ENCODE results near the gene OASL. TPM values are rescaled to one million over a fixed set of nuclear protein-coding genes. Genes with fewer than 3 reads are reported as not detected.

Gene OASL
- total and polyA plus RNA-seq, 2 donors = 0.85 to 1.0 TPM

DNA sequence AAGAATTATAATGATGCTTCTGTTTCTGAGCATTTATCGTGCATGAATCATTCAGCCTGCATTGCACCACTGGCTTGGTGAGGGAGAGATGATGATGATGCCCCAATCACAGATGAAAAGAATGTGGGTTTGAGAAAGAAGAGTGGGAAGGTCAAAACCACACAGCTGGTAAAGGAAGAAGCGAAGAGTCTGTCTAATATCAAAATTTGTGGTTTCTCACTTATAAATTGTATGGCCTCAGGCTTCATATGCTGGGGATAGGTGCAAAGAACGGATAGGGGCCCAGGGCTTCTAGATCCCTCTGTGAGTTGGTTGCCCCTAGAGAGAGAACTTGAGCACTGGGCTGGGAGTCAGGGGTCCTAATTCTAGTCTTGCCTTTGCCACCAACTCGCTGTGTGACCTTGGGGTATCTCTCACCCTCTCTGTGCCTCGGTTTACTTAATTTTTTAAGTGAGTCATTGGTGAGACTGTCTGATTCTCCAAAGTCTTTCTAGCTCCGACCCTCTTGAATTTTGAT, 2.2 kb downstream of the OASL start:
- Histone ChIP-seq H3K4me1 (ENCODE audit: insufficient read depth) (no peaks in the 10 kb centered on the region), H3K27ac (ENCODE audit: low read depth) (no peak overlapping the region), H3K4me3 (ENCODE audit: low read depth, low read length) (no peak overlapping the region), H3K36me3 (ENCODE audit: insufficient read depth) (no peaks in the 10 kb centered on the region)
- DNase-seq (ENCODE audit: extremely low spot score) = no peak
- WGBS = 81% methylated on average over 6 of the region's 6 CpGs

DNA sequence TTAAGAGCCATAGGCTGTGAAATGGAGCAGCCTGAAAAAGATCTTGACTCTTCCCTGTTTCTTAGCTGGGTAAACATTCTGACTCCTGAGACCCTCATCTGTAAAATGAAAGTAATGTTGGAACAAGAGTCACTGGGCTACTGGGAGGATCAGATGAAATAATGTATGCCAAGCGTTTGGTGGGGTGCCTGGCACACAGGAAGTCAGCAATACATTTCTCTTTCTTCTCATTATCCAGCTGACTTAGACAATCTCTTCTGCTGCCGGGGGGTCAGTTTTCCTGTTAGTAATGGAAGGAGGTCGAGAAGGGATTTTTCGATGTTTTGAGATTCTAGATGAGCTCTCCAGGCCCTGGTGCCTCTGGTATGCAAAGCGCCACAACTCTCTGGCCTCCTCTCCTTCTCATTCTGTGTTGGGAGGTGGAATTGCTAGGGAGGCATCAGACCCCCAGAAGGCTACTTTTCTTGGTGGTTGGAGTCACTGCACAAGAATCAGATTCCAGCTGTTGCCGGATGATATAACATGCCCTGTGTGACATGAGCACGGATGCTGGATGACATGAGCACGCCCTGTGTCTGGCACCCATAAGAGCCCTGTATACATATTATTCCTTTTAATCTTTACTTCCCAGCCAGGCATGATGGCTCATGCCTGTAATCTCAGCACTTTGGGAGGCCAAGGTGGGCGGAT, 4.3 kb downstream of the OASL start:
- WGBS = 76% methylated on average over 9 of the region's 9 CpGs
- DNase-seq (ENCODE audit: extremely low spot score) = no peak
- no peak overlapping the region for H3K27ac ChIP-seq (ENCODE audit: low read depth)
- H3K4me3 ChIP-seq (ENCODE audit: low read depth, low read length) = no peak overlapping the region
- H3K4me1 ChIP-seq (ENCODE audit: insufficient read depth) = no peaks in the 10 kb centered on the region
- H3K36me3 ChIP-seq (ENCODE audit: insufficient read depth) = no peaks in the 10 kb centered on the region

DNA sequence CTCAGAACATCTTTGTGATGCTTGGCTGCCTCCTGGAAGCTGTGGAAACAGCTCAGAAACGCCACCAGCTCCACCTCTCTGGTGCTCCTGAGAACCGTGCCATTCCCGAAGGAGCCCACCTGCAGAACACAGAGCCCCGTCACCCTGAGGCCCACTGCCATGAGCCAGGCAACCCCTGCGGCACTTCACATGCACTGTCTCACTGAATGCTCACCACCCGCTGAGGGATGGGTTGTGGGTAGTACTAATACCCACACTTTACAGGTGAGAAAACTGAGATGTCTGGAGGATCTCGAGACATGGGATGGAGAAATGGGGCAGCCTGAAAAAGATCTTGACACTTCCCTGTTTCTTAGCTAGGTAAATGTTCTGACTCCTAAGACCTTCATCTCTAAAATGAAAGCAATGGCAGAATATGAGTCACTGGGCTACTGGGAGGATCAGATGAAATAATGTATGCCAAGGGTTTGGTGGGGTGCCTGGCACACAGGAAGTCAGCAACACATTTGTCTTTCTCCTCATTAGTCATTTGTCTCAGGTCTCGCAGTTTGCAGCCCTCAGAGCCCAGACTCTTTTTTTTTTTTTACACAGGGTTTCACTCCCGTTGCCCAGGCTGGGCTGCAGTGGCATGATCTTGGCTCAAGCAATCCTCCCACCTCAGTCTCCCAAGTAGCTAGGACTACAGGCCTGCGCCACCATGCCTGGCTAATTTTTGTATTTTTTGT, 5.3 kb downstream of the OASL start:
- no peak for DNase-seq (ENCODE audit: extremely low spot score)
- Histone ChIP-seq H3K4me3 (ENCODE audit: low read depth, low read length) (no peak overlapping the region), H3K4me1 (ENCODE audit: insufficient read depth) (no peaks in the 10 kb centered on the region), H3K36me3 (ENCODE audit: insufficient read depth) (no peaks in the 10 kb centered on the region), H3K27ac (ENCODE audit: low read depth) (peak overlapping the region; percentile 61)
- whole genome bisulfite sequencing = 84% methylated on average over 10 of the region's 10 CpGs

DNA sequence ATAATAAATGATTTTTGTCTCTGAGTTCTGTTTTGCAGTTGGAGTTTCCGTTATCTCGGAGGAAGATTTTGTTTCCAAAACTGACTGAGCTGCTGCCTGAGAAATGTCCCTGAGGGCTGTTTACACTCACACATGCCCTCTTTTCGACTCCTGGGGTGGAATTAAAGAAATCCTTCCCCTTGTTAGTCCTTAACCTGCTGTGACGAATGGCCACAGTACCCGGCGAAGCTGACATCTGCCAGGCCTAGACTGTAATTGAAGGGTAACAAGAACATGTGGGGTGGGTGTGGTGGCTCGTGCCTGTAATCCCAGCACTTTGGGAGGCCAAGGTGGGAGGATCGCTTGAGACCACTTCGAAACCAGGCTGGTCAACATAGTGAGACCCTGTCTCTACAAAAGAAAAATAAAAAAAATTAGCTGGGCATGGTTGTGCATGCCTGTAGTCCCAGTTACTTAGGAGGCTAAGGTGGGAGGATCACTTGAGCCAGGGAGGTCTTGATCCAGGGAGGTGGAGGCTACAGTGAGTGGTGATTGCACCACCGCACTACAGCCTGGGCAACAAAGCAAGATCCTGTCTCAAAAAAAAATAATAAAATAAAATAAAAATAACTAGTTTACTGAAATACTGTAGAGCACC, 8.4 kb downstream of the OASL start:
- no peaks in the 10 kb centered on the region for H3K4me1 ChIP-seq (ENCODE audit: insufficient read depth)
- no peak overlapping the region for H3K4me3 ChIP-seq (ENCODE audit: low read depth, low read length)
- no peaks in the 10 kb centered on the region for H3K36me3 ChIP-seq (ENCODE audit: insufficient read depth)
- DNase-seq (ENCODE audit: extremely low spot score) = no peak
- 53% methylated on average over 10 of the region's 10 CpGs for WGBS
- H3K27ac ChIP-seq (ENCODE audit: low read depth) = no peak overlapping the region

DNA sequence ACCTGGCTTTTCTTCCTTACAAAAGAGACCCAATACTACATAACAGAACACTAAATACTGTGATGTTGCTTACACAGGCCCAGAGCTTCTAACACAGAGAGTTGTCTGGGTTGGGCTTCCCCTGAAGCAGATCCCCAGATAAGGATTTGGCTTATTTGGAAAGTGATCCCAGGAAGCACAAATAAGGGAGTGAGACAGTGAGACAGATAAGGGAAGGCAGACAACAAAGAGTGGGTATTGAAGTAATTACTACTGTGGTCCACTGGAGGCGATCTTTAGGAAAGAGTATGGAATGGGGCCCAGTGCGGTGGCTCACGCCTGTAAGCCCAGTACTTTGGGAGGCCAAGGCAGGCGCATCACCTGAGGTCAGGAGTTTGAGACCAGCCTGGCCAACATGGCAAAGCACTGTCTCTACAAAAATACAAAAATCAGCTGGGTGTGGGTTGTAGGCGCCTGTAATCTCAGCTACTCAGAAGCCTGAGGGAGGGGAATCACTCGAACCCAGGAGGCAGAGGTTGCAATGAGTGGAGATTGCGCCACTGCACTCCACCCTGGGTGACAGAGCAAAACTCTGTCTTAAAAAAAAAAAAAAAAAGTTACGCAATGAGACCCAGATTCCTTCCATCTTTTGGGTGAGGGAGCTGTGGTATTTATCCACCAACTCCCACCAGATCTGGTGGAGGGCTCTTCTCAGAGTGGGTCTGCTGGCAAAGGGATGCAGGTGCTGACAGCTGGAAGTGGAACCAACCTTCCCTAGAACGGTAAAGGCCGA, 12.6 kb downstream of the OASL start:
- H3K4me1 ChIP-seq (ENCODE audit: insufficient read depth) = no peaks in the 10 kb centered on the region
- H3K27ac ChIP-seq (ENCODE audit: low read depth) = no peak overlapping the region
- H3K4me3 ChIP-seq (ENCODE audit: low read depth, low read length) = no peak overlapping the region
- no peak for DNase-seq (ENCODE audit: extremely low spot score)
- no peaks in the 10 kb centered on the region for H3K36me3 ChIP-seq (ENCODE audit: insufficient read depth)
- WGBS = 85% methylated on average over 10 of the region's 10 CpGs

DNA sequence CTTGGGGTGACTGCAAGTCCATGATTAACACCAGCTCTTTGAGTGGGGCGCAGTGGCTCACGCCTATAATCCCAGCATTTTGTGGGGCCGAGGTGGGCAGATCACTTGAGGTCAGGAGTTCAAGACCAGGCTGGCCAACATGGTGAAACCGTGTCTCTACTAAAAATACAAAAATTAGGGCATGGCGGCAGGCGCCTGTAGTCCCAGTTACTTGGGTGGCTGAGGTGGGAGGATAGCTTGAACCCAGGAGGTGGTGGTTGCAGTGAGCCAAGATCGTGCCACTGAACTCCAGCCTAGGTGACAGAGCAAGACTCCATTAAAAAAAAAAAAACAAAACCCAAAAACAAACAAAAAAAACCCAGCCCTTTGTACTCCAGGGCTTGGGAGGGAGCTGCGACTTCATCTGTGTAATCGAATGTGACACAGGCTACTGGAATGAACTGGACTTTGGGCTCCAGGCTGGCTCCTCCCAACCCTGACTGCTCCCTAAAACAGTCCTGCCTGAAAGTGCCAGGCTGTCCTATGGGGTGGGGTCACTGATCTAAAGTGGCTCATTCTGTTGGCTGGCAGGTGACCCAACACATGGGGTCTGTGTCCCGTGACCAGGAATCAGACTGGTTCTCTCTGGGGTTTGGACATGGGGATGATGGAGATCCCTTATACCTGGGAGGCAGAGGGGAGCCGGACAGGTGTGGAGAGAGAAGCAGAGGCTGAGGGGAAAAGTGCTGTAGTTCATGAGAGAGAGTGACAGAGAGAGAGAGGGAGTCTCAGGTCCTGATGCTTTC, 13.4 kb downstream of the OASL start:
- Histone ChIP-seq H3K4me1 (ENCODE audit: insufficient read depth) (no peaks in the 10 kb centered on the region), H3K36me3 (ENCODE audit: insufficient read depth) (no peaks in the 10 kb centered on the region), H3K27ac (ENCODE audit: low read depth) (no peak overlapping the region), H3K4me3 (ENCODE audit: low read depth, low read length) (no peak overlapping the region)
- WGBS = 87% methylated on average over 11 of the region's 11 CpGs
- DNase-seq (ENCODE audit: extremely low spot score) = no peak

DNA sequence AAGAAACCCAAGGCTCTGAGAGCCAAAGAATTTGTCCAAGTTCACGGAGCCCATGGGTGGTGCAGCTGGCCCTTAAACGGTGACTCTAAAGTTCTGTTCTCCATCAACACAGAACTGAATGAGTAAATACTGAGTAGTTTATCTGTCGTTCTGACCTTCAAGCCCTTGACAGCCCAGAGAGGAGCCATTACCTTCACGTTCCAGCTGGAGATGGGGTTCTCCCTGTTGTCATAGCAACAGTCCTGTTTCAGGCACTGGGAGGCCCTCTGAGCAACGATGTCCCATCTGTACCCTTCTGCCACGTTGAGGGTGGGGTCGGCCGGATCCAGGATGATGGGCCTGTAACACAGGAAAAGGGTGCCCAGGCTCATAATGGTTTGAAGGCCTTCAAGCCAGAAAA, 15.2 kb downstream of the OASL start:
- no peak for DNase-seq (ENCODE audit: extremely low spot score)
- Histone ChIP-seq H3K4me1 (ENCODE audit: insufficient read depth) (no peaks in the 10 kb centered on the region), H3K27ac (ENCODE audit: low read depth) (no peak overlapping the region), H3K4me3 (ENCODE audit: low read depth, low read length) (no peak overlapping the region), H3K36me3 (ENCODE audit: insufficient read depth) (no peaks in the 10 kb centered on the region)
- 62% methylated on average over 8 of the region's 8 CpGs for WGBS

DNA sequence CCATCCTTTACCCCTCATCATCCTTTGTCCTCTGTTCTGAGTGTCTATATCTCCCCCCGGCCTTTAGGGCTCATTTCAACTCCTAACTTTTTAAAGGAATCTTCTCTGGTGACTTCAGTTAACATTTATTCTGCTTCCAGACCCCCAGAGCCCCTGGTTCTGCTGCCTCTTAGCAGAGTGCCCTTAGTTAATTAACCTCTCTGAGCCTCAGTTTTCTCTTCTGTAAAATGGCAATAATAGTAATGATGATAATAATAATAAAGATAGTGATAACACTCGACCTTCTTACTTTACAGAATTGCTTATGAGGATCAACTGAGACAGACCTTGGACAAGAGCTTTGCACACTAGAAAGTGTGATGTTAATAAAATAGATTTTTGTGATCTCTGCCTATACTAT, 16.3 kb downstream of the OASL start:
- Histone ChIP-seq H3K27ac (ENCODE audit: low read depth) (no peak overlapping the region), H3K36me3 (ENCODE audit: insufficient read depth) (no peaks in the 10 kb centered on the region), H3K4me1 (ENCODE audit: insufficient read depth) (no peaks in the 10 kb centered on the region), H3K4me3 (ENCODE audit: low read depth, low read length) (no peak overlapping the region)
- WGBS = 60% methylated on average over 2 of the region's 2 CpGs
- no peak for DNase-seq (ENCODE audit: extremely low spot score)

DNA sequence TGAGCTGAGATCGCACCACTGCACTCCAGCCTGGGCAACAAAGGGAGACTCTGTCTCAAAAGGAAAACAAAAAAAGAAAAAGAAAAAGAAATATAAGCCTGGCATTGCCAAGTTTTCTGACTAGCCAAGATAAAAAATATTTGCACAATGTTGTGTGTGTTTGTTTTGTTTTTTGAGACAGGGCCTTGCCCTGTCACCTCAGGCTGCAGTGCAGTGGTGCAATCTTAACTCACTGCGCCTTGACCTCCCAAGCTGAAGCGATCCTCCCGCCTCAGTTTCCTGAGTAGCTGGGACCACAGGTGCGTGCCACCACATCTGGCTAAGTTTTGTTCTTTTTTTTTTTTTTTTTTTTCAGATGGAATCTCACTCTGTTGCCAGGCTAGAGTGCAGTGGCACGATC, 17.3 kb downstream of the OASL start:
- 88% methylated on average over 6 of the region's 6 CpGs for WGBS
- DNase-seq (ENCODE audit: extremely low spot score) = no peak
- no peaks in the 10 kb centered on the region for H3K36me3 ChIP-seq (ENCODE audit: insufficient read depth)
- no peak overlapping the region for H3K27ac ChIP-seq (ENCODE audit: low read depth)
- no peak overlapping the region for H3K4me3 ChIP-seq (ENCODE audit: low read depth, low read length)
- no peaks in the 10 kb centered on the region for H3K4me1 ChIP-seq (ENCODE audit: insufficient read depth)

DNA sequence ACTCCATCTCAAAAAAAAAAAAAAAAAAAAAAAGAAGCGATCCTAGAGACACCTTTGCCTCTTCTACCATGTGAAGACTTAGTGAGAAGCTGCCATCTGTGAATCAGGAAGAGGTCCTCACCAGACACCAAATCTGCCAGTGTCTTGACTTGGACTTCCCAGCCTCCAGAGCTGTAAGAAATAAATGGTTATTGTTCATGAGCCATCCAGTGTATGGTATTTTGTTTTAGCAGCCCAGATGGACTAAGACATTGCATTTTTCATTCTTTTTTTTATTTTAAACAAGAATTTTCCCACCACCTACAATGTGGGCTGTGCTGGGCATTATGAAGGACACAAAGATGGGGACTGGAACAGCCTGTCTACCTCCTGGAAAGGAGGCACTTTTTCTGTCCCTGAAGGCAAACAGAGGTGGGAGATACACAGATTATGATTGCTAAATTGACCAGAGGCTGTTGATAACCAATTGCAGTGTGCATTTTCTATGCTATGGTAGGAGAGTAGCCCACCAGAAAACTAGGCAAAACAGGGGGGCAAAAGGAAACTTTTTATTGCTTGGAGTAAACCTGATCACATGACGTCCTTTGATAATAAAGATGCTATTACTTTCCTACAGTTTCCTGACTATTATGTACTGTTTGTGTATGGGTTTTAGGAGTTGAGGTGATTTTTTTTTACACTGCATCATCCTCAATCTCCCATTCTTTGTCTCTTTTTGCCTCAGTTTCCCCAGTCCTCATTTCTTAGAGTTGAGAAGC, 20.0 kb downstream of the OASL start:
- WGBS = 84% methylated on average over 2 of the region's 2 CpGs
- no peaks in the 10 kb centered on the region for H3K36me3 ChIP-seq (ENCODE audit: insufficient read depth)
- H3K4me1 ChIP-seq (ENCODE audit: insufficient read depth) = no peaks in the 10 kb centered on the region
- no peak overlapping the region for H3K4me3 ChIP-seq (ENCODE audit: low read depth, low read length)
- H3K27ac ChIP-seq (ENCODE audit: low read depth) = no peak overlapping the region
- no peak for DNase-seq (ENCODE audit: extremely low spot score)

DNA sequence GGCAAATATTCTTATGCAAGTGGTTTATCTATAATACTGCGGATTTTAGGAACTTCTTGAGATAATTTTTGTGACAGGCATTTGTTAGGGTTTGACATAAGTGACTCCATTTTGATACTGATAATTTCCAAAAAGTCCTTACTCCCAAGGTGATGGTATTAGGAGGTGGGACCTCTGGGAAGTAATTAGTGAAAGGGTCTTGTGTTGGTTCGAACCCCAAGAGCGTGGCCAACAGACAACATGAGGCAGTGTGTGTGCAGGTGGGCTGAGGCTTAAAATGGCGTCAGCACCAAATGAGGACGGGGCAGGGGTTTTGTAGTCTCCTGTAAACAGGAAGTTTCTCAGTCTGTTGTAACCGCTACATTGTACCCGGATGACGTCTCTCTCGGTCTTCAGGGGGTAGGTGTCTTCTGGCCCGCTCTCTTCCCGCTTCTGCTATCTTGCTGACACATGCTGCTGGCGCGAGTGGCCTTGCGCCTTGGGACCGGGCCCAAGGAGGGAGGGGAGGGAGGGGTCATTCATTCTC, 21.0 kb downstream of the OASL start:
- no peak for DNase-seq (ENCODE audit: extremely low spot score)
- 89% methylated on average over 15 of the region's 15 CpGs for WGBS
- H3K36me3 ChIP-seq (ENCODE audit: insufficient read depth) = no peaks in the 10 kb centered on the region
- H3K4me1 ChIP-seq (ENCODE audit: insufficient read depth) = no peaks in the 10 kb centered on the region
- no peak overlapping the region for H3K27ac ChIP-seq (ENCODE audit: low read depth)
- H3K4me3 ChIP-seq (ENCODE audit: low read depth, low read length) = no peak overlapping the region

Data from urinary bladder (tissue), 4 donors.